Right renal pelvis (tissue), 4 donors: ENCODE results near the gene IL22RA2. TPM values are rescaled to one million over a fixed set of nuclear protein-coding genes. Genes with fewer than 3 reads are reported as not detected.

Experiments used
- DNase-seq, 4 donors: peaks; one replicate each; pipeline ENCODE4 v3.0.0-alpha.2; 2013; ENCODE audit warnings: low read depth in 4 of 4, low spot score in 3 of 4, missing footprints in 1 of 4
- polyA plus RNA-seq, 4 donors: library from polyadenylated mRNA; unstranded; fragments of 120-200 nt; gene quantifications; one replicate each; pipeline ENCODE4 v1.2.1, GENCODE V29; 2013; ENCODE audit not compliant: insufficient read length in 4 of 4

The IL22RA2 gene
- polyA plus RNA-seq, 4 donors, result not detected

- no peak for DNase-seq
These were observed 3.0 kb downstream of the IL22RA2 start for GRCh38 chr6:137170266-137171052.

- no peak for DNase-seq
These were observed 5.6 kb downstream of the IL22RA2 start for GRCh38 chr6:137167702-137168377.

DNA sequence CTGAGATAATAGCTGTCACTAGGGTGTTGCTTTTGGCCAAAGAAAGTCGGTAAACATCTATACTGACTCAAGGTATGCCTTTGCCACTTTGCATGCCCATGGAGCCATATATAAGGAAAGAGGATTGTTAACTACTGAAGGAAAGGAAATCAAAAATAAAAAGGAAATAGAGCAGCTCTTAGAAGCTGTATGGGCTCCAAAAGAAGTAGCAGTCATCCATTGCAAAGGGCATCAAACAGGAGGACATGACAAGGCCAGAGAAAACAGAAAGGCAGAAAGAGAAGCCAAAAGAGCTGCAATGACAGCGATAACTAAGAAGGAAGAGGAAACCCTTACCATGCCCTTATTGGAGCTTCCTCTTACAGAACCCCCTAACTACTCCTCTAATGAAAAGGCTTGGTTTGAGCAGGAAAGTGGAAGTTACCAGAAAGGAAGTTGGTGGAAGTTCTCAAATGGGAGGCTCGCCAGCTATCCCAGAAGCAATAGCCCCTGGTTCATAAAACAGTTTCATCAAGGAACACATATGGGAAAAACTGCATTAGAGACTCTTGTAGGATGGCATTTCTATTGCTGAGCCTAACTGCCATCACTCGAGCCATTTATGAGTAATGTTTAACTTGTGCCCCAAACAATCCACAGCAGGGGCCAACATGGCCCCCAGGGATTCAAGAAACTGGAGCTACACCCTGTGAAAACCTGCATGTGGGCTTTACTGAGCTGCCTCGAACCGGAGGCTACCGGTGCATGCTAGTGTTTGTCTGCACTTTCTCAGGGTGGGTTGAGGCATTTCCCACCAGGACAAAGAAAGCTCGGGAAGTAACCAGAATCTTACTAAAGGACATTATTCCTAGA, 7.0 kb downstream of the IL22RA2 start:
- DNase-seq, result no peak

GRCh38 chr6:137165375-137166246, 7.8 kb downstream of the IL22RA2 start:
- DNase-seq, result no peak

- no peak for DNase-seq
These were observed 9.6 kb downstream of the IL22RA2 start for GRCh38 chr6:137163732-137164318.

DNA sequence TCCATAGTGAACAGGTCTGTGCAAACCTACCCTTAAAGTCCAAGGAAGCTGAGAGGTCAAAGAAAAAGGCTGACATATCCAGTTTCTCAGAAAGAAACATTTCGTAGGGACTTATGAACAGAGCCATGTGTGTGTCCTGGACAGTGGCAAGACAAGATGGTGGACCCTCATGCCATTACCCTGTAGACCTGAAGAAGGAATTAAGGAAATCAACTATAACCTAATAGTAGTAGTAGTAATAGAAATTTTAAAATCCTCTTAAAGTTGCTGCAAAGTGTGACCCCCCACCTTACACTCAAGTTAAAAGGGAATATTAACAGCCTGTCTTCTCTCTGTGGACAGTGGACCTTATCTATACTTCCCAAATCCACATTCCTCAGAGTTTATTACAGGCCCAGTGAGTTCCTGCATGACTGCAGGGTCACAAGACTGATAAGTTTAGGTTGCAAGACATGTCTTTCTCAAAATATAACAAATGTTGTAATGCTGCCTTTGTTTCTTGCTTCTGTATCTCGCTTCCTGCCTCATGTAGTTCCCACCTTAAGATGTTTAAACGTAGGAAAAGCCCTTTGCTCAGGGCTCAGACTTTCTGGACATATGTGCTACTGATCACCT, 10.6 kb downstream of the IL22RA2 start:
- DNase-seq, result no peak

DNA sequence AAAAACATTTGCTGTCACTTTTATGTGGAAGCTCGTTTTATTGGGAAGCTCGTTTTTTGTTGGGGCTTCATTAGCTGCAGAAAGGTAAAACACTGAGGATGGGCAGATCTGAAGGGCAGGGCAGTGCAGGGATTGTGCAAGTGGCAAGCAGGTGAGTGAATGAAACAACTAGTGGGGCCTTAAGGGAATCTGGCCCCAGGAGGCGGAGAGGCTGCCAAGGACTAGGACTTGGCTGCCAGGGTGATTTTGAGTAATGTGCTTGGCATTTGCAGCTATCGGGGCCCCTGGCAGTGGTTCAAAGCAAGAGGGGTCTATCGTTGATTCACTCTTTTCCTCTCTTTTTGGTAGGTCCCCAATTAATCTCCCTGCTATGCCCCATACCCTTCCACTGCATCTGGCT, 11.5 kb downstream of the IL22RA2 start:
- DNase-seq, result no peak

GRCh38 chr6:137160763-137161162, 12.7 kb downstream of the IL22RA2 start:
- DNase-seq, result no peak

GRCh38 chr6:137159912-137160311, 13.5 kb downstream of the IL22RA2 start:
- no peak for DNase-seq

GRCh38 chr6:137157601-137158000, 15.8 kb downstream of the IL22RA2 start:
- DNase-seq, result peak in 2 of 4 donors; percentile 2 to 8

DNA sequence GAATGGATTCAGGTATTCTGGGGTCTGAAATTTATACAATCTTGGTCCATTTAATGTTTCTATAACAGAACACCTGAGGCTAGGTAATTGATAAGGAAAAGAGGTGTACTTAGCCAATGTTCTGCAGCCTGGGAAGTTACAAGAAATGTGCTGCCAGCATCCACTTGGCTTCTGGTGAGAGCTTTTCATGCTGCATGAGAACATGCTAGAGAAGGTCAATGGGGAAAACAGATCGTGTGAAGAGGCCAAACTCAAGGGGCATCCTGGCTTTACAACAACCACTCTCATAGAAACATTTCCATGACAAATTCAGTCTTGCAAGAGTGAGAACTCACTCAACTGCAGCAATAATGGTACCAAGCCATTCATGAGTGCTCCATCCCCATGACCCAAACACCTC, 16.8 kb downstream of the IL22RA2 start:
- DNase-seq, result no peak

GRCh38 chr6:137155830-137156229, 17.6 kb downstream of the IL22RA2 start:
- DNase-seq, result no peak

- no peak for DNase-seq
These were observed 23.4 kb downstream of the IL22RA2 start for GRCh38 chr6:137150072-137150471.

- no peak for DNase-seq
These were observed 24.4 kb downstream of the IL22RA2 start for GRCh38 chr6:137149035-137149393.

DNA sequence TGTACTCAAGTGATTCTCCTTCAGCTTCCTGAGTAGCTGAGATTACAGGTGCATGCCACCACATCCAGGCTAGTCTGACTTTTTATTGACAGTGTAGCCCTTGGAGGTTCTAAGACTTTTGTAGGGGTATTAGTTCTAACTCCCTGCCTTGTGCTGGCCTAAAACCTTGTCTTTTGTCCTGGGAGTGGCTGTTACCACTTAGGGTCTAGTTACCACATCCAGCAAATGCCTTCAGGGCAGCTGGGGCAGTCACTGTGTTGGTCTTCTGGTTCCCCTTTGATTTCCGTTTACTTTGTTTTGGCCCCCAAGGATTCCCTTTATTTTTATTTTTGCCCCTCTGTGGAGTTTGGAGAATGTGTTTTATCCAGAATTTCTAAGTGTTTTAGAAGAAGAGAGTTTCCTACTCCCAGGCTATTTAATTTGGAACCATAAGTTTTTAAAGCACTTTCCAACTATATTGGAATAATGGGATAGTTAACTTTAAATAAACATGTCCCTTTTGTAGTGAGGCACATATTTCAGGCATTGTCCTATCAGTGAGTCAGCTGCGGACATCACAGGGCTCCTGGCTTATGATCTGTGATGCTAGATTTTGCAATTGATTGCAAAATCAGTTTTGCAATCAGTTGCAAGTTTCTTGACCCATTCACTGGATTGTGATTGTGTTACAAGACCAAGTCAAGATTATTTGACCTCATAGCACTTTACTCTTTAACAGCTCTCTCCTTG, 25.0 kb downstream of the IL22RA2 start:
- no peak for DNase-seq

DNA sequence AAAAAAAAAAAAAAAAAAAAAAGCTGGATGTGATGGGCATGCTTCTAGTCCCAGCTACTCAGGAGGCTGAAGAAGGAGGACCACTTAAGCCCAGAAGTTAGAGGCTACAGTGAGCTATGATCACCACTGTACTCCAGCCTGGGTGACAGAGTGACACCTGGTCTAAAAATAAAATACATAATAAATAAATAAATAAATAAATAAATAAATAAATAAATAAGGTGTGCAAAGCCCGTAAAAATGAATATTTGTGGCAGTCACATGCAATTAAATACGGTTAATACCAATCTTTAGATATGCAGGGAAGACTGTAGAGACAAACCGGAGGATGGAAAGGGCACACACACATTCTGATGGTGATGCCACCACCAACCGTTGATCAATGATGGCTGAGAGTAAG, 26.2 kb downstream of the IL22RA2 start:
- DNase-seq, result no peak

- DNase-seq, result no peak
These were observed 27.2 kb downstream of the IL22RA2 start for GRCh38 chr6:137146206-137146605.

DNA sequence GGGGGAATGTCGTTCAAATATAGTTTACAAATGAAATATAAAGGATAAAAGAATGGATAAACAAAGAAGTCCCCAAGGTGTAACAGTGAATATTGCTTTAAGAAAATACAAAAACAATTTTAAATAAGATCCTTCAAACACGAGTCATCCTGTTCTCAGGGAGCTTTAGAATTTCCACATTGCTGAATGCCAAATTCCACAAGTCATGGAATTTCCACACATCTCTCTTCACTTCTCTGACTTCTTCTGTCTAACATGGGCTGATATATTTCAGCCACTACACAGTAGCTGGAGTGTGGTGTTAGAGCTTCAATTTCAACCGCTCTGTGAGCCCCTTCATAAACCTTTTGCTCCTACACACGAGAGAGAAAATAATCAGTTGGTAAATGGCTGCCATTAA, 28.0 kb downstream of the IL22RA2 start:
- DNase-seq, result no peak

DNA sequence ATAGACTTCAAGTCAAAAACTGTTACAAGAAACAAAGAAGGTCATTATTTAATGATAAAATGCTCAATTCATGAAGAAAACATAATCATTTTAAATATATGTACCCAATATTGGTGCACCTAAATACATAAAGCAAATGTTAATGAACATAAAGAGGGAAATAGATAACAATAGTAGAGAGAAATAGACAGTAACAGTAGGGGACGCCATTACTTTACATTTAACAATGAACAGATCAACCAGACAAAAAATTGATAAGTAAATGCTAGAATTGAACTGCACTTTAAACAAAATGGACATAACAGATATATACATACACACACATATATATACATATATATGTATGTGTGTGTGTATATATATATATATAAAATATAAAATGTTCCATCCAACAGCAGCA, 37.4 kb downstream of the IL22RA2 start:
- no peak for DNase-seq
